Common myeloid progenitor, CD34-positive (primary cell): ENCODE data around the gene CCDC148.
A peak's percentile ranks its signal among the peaks of the same experiment; 100 is the strongest.
"Not testable (repeated sequence)": the region's sequence is repeated elsewhere in the genome, so short reads cannot be mapped to it uniquely, and the experiment has no call there.

ENCODE experiments used
- CTCF ChIA-PET: fragments of 350-600 bp; sonication (Branson Sonifier 250); formaldehyde crosslinking; loops from one replicate; lab custom pipeline; 2021; ENCODE audit warnings: antibody characterized with exemption; lab: Charles Lee
- POLR2A ChIA-PET: fragments of 350-600 bp; sonication (Branson Sonifier 250); formaldehyde crosslinking; loops from one replicate; lab custom pipeline; 2021; ENCODE audit warnings: antibody characterized with exemption; lab: Charles Lee
- DNase-seq, 3 donors: peaks; one replicate each; pipeline versions ENCODE4 v3.0.0 to v3.0.0-alpha.2; 2013
- H3K27ac ChIP-seq, 2 experiments: 1 replicate in 1 of 2; 2 replicates in 1 of 2; pipeline ENCODE4 v1.7.0; 2013; ENCODE audit warnings: inconsistent platforms in 2 of 2, low read length in 2 of 2, mild to moderate bottlenecking in 2 of 2, low read depth in 1 of 2, moderate library complexity in 1 of 2; ENCODE audit not compliant: severe bottlenecking in 2 of 2, insufficient read depth in 1 of 2, poor library complexity in 1 of 2
- H3K27me3 ChIP-seq, 5 experiments: replicated peaks in 2 of 5; 1 replicate in 3 of 5; 2 replicates in 2 of 5; pipeline versions ENCODE4 v1.6.1 to v1.7.0; 2013; ENCODE audit warnings: low read length in 4 of 5, mild to moderate bottlenecking in 2 of 5, moderate library complexity in 2 of 5, inconsistent platforms in 1 of 5; ENCODE audit not compliant: insufficient read depth in 5 of 5, control insufficient read depth in 4 of 5
- H3K36me3 ChIP-seq, 4 experiments: 1 replicate in 2 of 4; 2 replicates in 2 of 4; pipeline versions ENCODE4 v1.6.1 to v1.7.0; 2013; ENCODE audit warnings: low read length in 3 of 4, control low read depth in 1 of 4, mild to moderate bottlenecking in 1 of 4; ENCODE audit not compliant: control insufficient read depth in 4 of 4, insufficient read depth in 4 of 4
- H3K4me1 ChIP-seq, 4 experiments: 1 replicate in 3 of 4; 2 replicates in 1 of 4; pipeline versions ENCODE4 v1.6.1 to v1.7.1; 2013; ENCODE audit warnings: low read length in 3 of 4, mild to moderate bottlenecking in 3 of 4, control low read depth in 1 of 4, inconsistent platforms in 1 of 4, moderate library complexity in 1 of 4; ENCODE audit not compliant: control insufficient read depth in 4 of 4, insufficient read depth in 4 of 4; ENCODE audit errors: control extremely low read depth in 1 of 4
- H3K4me3 ChIP-seq, 7 experiments: 1 replicate in 4 of 7; 2 replicates in 3 of 7; pipeline versions ENCODE4 v1.5.1 to v1.7.0; 2013; ENCODE audit warnings: mild to moderate bottlenecking in 7 of 7, low read length in 6 of 7, moderate library complexity in 6 of 7, inconsistent platforms in 2 of 7, low read depth in 2 of 7, control low read depth in 1 of 7; ENCODE audit not compliant: insufficient read depth in 4 of 7, control insufficient read depth in 1 of 7; ENCODE audit errors: extremely low read depth in 1 of 7
- H3K9me3 ChIP-seq, 5 experiments: 1 replicate in 4 of 5; 2 replicates in 1 of 5; pipeline versions ENCODE4 v1.6.1 to v1.7.1; 2013; ENCODE audit warnings: low read length in 4 of 5, mild to moderate bottlenecking in 2 of 5, inconsistent platforms in 1 of 5, low read depth in 1 of 5, moderate library complexity in 1 of 5; ENCODE audit not compliant: control insufficient read depth in 4 of 5, insufficient read depth in 2 of 5; ENCODE audit errors: control extremely low read depth in 1 of 5
- WGBS: methylation state at CpG from one replicate; pipeline ENCODE4 v1.1.5; 2013; ENCODE audit not compliant: insufficient coverage; 5-methylcytosine and 5-hydroxymethylcytosine counted together

The CCDC148 gene

DNA sequence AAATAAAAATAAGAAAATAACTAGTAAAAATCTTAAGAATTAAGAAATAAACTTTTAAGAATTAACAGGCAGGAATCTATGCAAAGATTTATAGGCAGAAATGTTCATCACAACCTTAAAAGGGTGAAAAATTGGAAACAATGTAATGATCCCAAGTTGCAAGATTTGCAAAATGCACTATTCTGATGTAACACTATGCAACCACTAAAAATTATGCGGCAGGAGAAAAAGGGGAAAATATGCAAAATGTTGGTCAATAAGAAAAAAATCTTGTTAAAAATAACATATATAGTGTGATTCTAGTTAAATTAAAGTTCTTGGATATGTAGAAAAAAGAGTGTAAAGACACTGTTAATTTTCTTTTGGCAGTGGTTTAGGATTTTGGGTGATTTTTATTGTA is 222.1 kb downstream of the CCDC148 start:
- no peak for DNase-seq
- no peaks in the 10 kb centered on the region for H3K36me3 ChIP-seq
- H3K4me1 ChIP-seq, result peaks cover 0 to 8% (median 6%) of the 10 kb centered on the region in 4 experiments
- CTCF ChIA-PET, result no interaction called here
- POLR2A ChIA-PET, result no interaction called here
- H3K27ac ChIP-seq, result no peak overlapping the region
- no CpG with 5 or more reads among the region's 1 CpG for WGBS
- H3K9me3 ChIP-seq, result no peaks in the 10 kb centered on the region
- no peak overlapping the region for H3K4me3 ChIP-seq
- no peaks in the 10 kb centered on the region for H3K27me3 ChIP-seq

DNA sequence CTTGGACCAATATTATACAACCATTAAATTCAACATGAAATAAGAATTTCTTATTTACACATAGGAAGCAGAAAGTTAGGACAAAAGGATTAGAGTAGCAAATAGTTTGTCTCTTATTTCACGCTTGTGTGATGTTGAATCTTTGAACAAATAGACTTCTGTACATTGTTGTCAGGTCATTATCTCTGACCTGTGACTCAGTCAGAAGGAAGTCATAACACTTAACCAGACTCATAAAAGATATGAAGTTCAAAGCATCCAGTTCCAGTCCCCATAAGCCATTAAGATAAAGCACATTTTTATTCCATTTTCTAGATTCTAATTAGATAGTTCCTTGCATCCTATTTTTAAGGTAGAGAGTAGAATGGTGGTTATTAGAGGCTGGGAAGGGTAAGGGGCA is 224.1 kb downstream of the CCDC148 start:
- no CpG with 5 or more reads among the region's 1 CpG for WGBS
- Histone ChIP-seq H3K4me1 (peaks cover 0 to 9% (median 7%) of the 10 kb centered on the region in 4 experiments), H3K4me3 (no peak overlapping the region), H3K9me3 (no peaks in the 10 kb centered on the region), H3K27ac (no peak overlapping the region), H3K36me3 (no peaks in the 10 kb centered on the region), H3K27me3 (no peaks in the 10 kb centered on the region)
- POLR2A ChIA-PET, result no interaction called here
- DNase-seq, result no peak
- CTCF ChIA-PET, result no interaction called here

DNA sequence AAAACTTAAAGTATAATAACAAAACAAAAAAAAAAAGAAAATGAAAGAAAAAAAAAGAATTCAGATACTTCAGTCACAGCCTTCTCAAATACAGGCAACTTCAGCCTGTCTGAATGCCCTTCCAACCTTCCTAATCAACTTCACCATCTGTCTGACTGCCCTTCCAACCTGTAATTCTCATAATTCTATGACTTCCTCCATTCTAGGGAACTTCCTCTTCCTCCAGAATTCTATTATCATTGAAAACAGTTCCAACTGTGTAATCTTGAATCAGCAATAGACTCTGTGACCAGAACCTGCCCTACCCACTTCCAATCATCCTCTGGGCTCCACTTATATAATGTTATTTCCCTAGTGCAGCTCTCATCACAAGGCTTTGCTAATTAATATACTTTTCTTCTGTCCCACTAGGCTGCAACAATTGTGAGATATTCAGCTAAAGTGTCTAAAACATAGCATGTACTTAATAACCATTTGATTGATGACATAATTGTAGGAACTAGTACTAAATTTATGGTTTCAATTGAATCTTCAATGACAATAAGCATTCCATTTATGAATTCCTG is 227.5 kb downstream of the CCDC148 start:
- H3K4me1 ChIP-seq, result peaks cover 0 to 9% (median 7%) of the 10 kb centered on the region in 4 experiments
- no peak overlapping the region for H3K27ac ChIP-seq
- ChIA-PET CTCF (no interaction called here), POLR2A (no interaction called here)
- H3K36me3 ChIP-seq, result no peaks in the 10 kb centered on the region
- peak; percentile 72 to 96 (median 83) for DNase-seq
- H3K4me3 ChIP-seq, result no peak overlapping the region
- H3K27me3 ChIP-seq, result no peaks in the 10 kb centered on the region
- H3K9me3 ChIP-seq, result no peaks in the 10 kb centered on the region

DNA sequence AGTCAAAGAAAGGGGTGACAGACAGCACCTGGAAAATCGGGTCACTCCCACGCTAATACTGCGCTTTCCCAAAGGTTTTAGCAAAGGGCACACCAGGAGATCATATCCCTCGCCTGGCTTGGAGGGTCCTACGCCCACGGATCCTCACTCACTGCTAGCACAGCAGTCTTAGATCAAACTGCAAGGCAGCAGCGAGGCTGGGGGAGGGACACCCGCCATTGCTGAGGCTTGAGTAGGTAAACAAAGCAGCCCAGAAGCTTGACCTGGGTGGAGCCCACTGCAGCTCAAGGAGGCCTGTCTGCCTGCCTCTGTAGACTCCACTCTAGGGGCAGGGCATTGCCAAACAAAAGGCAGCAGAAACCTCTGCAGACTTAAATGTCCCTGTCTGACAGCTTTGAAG is 233.5 kb downstream of the CCDC148 start:
- H3K27me3 ChIP-seq, H3K4me3 ChIP-seq, POLR2A ChIA-PET, DNase-seq, CTCF ChIA-PET, H3K36me3 ChIP-seq, H3K9me3 ChIP-seq, H3K27ac ChIP-seq: not testable (repeated sequence)
- WGBS, result 97% methylated on average over 6 of the region's 8 CpGs
- H3K4me1 ChIP-seq, result peaks cover 8 to 24% (median 16%) of the 10 kb centered on the region in 4 experiments

DNA sequence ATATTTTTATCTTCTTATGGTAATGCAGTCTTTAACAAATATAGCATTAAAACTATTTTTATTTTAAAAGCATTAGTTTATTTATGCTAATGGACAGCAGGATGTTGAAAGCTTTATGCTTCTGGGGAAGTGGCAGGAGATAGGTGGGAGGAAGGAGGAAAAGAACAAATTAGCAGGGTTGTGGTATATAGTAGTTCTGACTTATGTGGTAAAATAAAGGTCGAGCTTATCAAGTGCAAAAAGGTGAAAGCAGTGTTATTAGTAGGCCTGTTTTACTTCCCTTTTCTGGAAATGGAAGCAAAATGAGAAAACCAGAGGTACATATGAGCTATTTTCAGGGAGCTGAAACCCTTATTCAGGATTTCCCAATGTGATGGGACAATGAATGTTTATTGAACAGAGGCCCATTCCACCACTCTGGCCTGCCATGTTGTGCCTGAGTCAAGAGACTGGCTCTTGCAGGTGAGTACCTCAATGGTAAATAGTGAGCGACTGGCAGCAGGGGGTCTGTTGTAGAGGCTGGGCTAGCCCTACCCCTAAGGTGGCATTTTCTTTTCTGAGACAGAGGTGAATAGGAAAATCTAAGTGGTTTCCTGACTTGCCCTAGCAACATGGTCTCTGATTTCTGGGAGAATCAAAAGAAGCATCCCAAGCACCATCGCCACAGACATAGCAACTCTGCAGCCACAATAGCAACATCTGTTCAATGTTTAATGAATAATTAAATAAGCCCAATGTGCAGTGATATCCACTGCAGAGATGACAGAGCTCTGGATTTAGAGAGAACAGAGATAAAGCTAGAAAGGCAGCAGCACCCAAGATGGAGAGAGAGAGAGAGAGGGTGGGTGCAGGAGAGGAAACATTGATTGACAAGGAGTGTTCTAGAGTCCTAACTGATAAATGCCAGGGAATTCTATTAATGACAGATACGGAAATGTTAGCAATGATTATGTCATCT is 235.2 kb downstream of the CCDC148 start:
- Histone ChIP-seq H3K4me3 (no peak overlapping the region), H3K9me3 (peaks cover 0 to 4% (median 0%) of the 10 kb centered on the region in 5 experiments), H3K4me1 (peaks cover 10 to 28% (median 19%) of the 10 kb centered on the region in 4 experiments), H3K27ac (no peak overlapping the region), H3K27me3 (no peaks in the 10 kb centered on the region), H3K36me3 (no peaks in the 10 kb centered on the region)
- 54% methylated on average over 2 of the region's 4 CpGs for WGBS
- ChIA-PET POLR2A (no interaction called here), CTCF (interaction anchor here (1.0 kb wide), 1 partner anchor 42 kb away, joined by 3 read pairs; no protein-coding TSS in a partner anchor)
- DNase-seq, result peak in 2 of 3 donors; percentile 52 to 65

DNA sequence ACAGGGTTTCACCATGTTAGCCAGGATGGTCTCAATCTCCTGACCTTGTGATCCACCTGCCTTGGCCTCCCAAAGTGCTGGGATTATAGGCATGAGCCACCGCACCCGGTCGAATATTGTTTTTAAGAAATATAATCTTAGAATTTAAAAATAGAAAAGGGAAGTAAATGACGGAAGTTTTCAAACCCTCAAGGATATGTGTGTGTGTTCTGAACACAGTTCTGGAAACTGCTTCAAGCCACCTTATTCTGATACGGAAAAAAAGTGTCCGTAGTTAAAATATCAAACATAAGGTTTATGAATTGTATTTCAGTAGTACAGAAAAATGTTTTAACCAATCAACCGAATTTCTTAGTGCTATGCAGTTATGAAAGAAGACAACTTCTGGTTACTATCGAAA is 239.0 kb downstream of the CCDC148 start:
- CTCF ChIA-PET, result no interaction called here
- no peaks in the 10 kb centered on the region for H3K27me3 ChIP-seq
- H3K27ac ChIP-seq, result peak overlapping the region in 1 of 2 experiments; percentile 49
- H3K36me3 ChIP-seq, result no peaks in the 10 kb centered on the region
- H3K4me3 ChIP-seq, result peak overlapping the region in 1 of 7 experiments; percentile 32
- peaks cover 0 to 4% (median 0%) of the 10 kb centered on the region in 5 experiments for H3K9me3 ChIP-seq
- POLR2A ChIA-PET, result no interaction called here
- peaks cover 27 to 58% (median 41%) of the 10 kb centered on the region in 4 experiments for H3K4me1 ChIP-seq
- DNase-seq, result peak; percentile 31 to 84 (median 79)
- WGBS, result 0% methylated on average over 4 of the region's 8 CpGs

DNA sequence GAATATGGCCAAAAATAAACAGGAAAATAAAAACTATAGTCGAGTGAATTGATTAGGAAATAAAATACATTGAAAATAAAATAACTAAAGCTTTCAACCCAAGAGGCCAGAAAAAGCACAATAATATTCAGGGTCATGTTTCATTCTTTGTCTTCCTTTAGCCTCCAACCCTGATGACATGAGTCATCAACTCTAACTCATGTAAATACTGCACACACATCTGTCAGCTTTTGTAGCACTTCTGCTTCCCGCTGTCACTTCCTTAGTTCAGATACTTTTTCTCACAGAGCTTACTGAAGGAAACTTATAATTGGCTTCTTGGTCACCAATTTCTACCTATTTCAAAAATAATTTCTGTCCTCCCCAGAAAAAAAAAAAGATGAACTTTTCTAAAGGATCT is 242.1 kb downstream of the CCDC148 start:
- Histone ChIP-seq H3K9me3 (peaks cover 0 to 2% (median 0%) of the 10 kb centered on the region in 5 experiments), H3K36me3 (no peaks in the 10 kb centered on the region), H3K27me3 (no peaks in the 10 kb centered on the region), H3K27ac (peak overlapping the region; percentile 92 to 93), H3K4me1 (peaks cover 23 to 44% (median 35%) of the 10 kb centered on the region in 4 experiments), H3K4me3 (peak overlapping the region in 2 of 7 experiments; percentile 20 to 28)
- peak; percentile 91 to 99 (median 97) for DNase-seq
- CTCF ChIA-PET, result interaction anchor here (3.6 kb wide), 1 partner anchor 35 kb away, joined by 17 read pairs; no protein-coding TSS in a partner anchor
- POLR2A ChIA-PET, result interaction anchor here (1.2 kb wide), 1 partner anchor 9 kb away, joined by 4 read pairs; no protein-coding TSS in a partner anchor
- 0% methylated on average over 1 of the region's 2 CpGs for WGBS
